Hepatocyte (in vitro differentiated cells): Measurements from ENCODE around the gene ASIC2.

ENCODE experiments used
- EZH2phosphoT487 ChIP-seq: fragments of 200-600 bp; sonication (generic); IDR thresholded peaks from one replicate; pipeline ENCODE4 v1.6.1; 2018; ENCODE audit warnings: antibody characterized with exemption, mild to moderate bottlenecking, low read depth, moderate library complexity; ENCODE audit not compliant: unreplicated experiment, severe bottlenecking
- TF ChIP-seq, protein P1 (sequence below): fragments of 200-600 bp; sonication (generic); IDR thresholded peaks from 2 replicates; pipeline ENCODE4 v1.5.1; 2016; ENCODE audit warnings: antibody characterized with exemption, mild to moderate bottlenecking; ENCODE audit not compliant: poor library complexity

DNA sequence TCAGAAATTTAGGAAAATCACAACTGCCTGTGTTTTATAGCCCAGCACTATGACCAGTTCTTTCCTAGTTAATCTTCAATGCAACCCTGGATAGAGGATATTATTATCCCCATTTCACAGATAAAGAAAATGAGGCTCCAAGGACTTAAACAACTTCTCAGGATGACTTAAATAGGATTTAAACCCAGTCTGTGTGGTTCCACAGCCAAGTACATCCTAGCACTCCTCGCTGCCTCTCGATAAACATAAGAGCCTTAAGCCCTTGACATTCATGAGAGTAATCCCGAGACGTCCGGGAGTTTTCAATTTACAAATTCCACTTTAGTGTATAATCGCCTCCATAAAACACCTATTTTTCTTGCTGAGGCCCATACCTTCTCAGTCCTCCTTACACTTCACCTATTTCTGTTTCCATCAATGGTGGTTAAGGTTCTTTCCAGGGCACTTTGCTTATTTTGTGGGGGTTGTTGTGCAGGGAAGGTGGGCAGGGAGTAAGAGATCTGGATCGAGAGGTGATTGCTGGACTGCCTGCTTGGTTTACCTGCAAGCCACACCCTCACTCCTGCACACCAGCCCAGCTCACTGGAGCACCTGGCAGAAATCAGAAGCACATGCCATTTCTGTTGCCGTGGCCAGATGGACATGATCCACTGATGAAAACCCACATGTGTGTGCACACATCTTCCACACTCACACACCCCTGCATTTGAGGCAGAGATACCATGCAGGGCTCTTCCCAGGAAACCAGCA is 50.5 kb downstream of the ASIC2 start:
- TF ChIP-seq, protein P1, sequence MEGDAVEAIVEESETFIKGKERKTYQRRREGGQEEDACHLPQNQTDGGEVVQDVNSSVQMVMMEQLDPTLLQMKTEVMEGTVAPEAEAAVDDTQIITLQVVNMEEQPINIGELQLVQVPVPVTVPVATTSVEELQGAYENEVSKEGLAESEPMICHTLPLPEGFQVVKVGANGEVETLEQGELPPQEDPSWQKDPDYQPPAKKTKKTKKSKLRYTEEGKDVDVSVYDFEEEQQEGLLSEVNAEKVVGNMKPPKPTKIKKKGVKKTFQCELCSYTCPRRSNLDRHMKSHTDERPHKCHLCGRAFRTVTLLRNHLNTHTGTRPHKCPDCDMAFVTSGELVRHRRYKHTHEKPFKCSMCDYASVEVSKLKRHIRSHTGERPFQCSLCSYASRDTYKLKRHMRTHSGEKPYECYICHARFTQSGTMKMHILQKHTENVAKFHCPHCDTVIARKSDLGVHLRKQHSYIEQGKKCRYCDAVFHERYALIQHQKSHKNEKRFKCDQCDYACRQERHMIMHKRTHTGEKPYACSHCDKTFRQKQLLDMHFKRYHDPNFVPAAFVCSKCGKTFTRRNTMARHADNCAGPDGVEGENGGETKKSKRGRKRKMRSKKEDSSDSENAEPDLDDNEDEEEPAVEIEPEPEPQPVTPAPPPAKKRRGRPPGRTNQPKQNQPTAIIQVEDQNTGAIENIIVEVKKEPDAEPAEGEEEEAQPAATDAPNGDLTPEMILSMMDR, result no peak
- TF ChIP-seq EZH2phosphoT487, result no peak
